ENCODE results near the gene LYPLA2. TPM values are rescaled to one million over a fixed set of nuclear protein-coding genes. Genes with fewer than 3 reads are reported as not detected.

LYPLA2 gene
- total RNA-seq, 1 donor from 2014 or later = 42.6 TPM

DNA sequence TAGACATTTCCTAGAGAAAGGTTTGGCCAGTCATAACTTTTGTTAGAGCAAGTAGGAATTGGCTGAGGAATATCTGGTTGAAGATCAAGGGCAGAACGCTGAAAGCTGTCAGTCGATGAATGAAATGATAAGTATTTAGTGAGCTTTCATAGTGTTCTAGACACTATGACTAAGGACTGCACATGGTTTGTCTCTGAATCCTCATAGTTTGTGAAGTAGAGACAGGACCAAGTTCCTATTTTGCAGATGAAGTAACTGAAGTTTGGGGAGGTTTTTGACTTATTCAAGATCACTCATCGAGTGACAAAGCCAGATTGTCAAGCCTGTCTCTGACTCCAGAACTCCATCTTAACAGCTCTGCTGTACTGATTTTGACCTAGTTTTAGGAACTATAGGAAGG, 42.9 kb upstream of the LYPLA2 start:
- Histone ChIP-seq H3K4me3 (ENCODE audit: low read depth, low read length) (no peak overlapping the region), H3K27me3 (ENCODE audit: control insufficient read depth, insufficient read depth, low read length) (no peaks in the 10 kb centered on the region), H3K36me3 (ENCODE audit: control insufficient read depth, insufficient read depth, low read length) (peaks cover 20% of the 10 kb centered on the region)
- no peak for DNase-seq (ENCODE audit: low read depth)
- FAIRE-seq = no peak
- TF ChIP-seq CTCF (IDR thresholded peaks at IDR 0.05; ENCODE audit: insufficient read depth, low read length, severe bottlenecking) = no peak

DNA sequence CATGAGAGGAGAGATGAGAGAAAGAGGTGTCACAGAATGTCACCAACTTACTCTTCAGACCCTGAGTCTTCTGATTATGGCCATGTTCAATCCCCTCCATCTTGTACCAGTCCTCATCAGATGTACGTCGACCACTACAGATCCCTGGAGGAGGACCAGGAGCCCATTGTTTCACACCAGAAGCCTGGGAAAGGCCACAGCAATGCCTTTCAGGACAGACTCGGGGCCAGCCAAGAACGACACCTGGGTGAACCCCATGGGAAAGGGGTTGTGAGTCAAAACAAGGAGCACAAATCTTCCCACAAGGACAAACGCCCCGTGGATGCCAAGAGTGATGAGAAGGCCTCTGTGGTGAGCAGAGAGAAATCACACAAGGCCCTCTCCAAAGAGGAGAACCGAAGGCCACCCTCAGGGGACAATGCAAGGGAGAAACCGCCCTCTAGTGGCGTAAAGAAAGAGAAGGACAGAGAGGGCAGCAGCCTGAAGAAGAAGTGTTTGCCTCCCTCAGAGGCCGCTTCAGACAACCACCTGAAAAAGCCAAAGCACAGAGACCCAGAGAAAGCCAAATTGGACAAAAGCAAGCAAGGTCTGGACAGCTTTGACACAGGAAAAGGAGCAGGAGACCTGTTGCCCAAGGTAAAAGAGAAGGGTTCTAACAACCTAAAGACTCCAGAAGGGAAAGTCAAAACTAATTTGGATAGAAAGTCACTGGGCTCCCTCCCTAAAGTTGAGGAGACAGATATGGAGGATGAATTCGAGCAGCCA, 39.7 kb upstream of the LYPLA2 start:
- peak; percentile 88 for TF ChIP-seq CTCF (IDR thresholded peaks at IDR 0.05; ENCODE audit: insufficient read depth, low read length, severe bottlenecking)
- peak; percentile 30 for DNase-seq (ENCODE audit: low read depth)

DNA sequence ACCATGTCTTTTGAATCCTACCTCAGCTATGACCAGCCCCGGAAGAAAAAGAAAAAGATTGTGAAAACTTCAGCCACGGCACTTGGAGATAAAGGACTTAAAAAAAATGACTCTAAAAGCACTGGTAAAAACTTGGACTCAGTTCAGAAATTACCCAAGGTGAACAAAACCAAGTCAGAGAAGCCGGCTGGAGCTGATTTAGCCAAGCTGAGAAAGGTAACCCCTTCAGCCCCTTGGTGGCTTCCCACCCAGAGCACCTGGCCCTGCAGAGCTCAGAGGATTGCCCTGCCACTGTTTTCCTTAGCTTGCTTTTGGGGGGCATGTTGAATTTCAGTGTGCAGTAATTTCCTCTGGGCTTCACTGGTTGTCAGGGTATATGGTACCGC, 39.1 kb upstream of the LYPLA2 start:
- no peak for DNase-seq (ENCODE audit: low read depth)

More for the DNA sequence above, 39.7 kb upstream of the LYPLA2 start:
- no peak for FAIRE-seq
- H3K36me3 ChIP-seq (ENCODE audit: control insufficient read depth, insufficient read depth, low read length) = peaks cover 38% of the 10 kb centered on the region
- no peaks in the 10 kb centered on the region for H3K27me3 ChIP-seq (ENCODE audit: control insufficient read depth, insufficient read depth, low read length)
- no peak overlapping the region for H3K4me3 ChIP-seq (ENCODE audit: low read depth, low read length)

DNA sequence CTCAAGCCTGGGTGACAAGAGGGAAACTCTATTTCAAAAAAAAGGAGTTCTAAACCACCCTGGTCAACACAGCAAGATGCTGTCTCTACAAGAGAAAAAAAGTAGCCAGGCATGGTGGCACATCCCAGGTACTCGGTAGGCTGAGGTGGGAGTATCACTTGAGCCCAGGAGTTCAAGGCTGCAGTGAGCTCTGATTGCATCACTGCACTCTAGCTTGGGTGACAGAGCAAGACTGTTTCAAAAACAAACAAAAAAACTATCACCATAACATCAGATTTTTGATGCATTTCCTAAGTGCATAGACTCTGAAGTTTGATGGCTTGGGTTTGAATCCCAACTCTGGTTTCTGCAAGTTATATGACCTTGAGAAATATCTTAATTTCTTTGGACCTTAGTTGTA, 38.0 kb upstream of the LYPLA2 start:
- no peaks in the 10 kb centered on the region for H3K27me3 ChIP-seq (ENCODE audit: control insufficient read depth, insufficient read depth, low read length)
- DNase-seq (ENCODE audit: low read depth) (no peak), FAIRE-seq (no peak)
- no peak for TF ChIP-seq CTCF (IDR thresholded peaks at IDR 0.05; ENCODE audit: insufficient read depth, low read length, severe bottlenecking)
- no peak overlapping the region for H3K4me3 ChIP-seq (ENCODE audit: low read depth, low read length)
- peaks cover 47% of the 10 kb centered on the region for H3K36me3 ChIP-seq (ENCODE audit: control insufficient read depth, insufficient read depth, low read length)

More for the DNA sequence above, 39.1 kb upstream of the LYPLA2 start:
- no peak for TF ChIP-seq CTCF (IDR thresholded peaks at IDR 0.05; ENCODE audit: insufficient read depth, low read length, severe bottlenecking)
- H3K4me3 ChIP-seq (ENCODE audit: low read depth, low read length) = no peak overlapping the region
- H3K27me3 ChIP-seq (ENCODE audit: control insufficient read depth, insufficient read depth, low read length) = no peaks in the 10 kb centered on the region
- H3K36me3 ChIP-seq (ENCODE audit: control insufficient read depth, insufficient read depth, low read length) = peaks cover 43% of the 10 kb centered on the region
- FAIRE-seq = no peak

DNA sequence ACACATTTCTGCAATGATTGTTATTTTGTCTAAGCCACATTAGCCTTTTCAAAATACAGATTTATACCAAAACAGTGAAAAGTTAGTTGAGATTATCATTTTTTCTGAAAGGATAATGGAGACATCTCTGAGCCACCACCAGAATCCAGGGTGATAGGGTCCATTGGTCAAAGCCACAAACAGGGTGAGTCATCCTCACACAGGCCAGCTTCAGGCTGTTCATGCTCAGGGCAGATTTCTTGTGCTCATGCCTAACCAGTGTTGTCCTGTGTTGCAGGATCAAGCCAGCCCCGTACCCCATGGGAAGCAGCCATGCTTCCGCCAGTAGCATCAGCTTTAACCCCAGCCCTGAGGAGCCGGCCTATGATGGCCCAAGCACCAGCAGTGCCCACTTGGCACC, 34.3 kb upstream of the LYPLA2 start:
- H3K36me3 ChIP-seq (ENCODE audit: control insufficient read depth, insufficient read depth, low read length) = peaks cover 51% of the 10 kb centered on the region
- no peaks in the 10 kb centered on the region for H3K27me3 ChIP-seq (ENCODE audit: control insufficient read depth, insufficient read depth, low read length)
- no peak overlapping the region for H3K4me3 ChIP-seq (ENCODE audit: low read depth, low read length)
- TF ChIP-seq CTCF (IDR thresholded peaks at IDR 0.05; ENCODE audit: insufficient read depth, low read length, severe bottlenecking) = no peak
- FAIRE-seq (peak; percentile 7), DNase-seq (ENCODE audit: low read depth) (no peak)

GRCh38 chr1:23757812-23758211, 33.1 kb upstream of the LYPLA2 start:
- no peak for TF ChIP-seq CTCF (IDR thresholded peaks at IDR 0.05; ENCODE audit: insufficient read depth, low read length, severe bottlenecking)
- Histone ChIP-seq H3K36me3 (ENCODE audit: control insufficient read depth, insufficient read depth, low read length) (peaks cover 46% of the 10 kb centered on the region), H3K27me3 (ENCODE audit: control insufficient read depth, insufficient read depth, low read length) (no peaks in the 10 kb centered on the region), H3K4me3 (ENCODE audit: low read depth, low read length) (no peak overlapping the region)
- no peak for FAIRE-seq
- no peak for DNase-seq (ENCODE audit: low read depth)

Measured in bronchial epithelial cell (primary cell).